IPS-18c (cell line): ENCODE measurements around the gene NXPE3.
"Not testable (repeated sequence)": the region's sequence is repeated elsewhere in the genome, so short reads cannot be mapped to it uniquely, and the experiment has no call there.

Experiments used
- H3K4me3 ChIP-seq: 2 replicates; pipeline ENCODE4 v1.7.0; 2013; ENCODE audit warnings: low read depth, mild to moderate bottlenecking, low read length, moderate library complexity; ENCODE audit not compliant: insufficient read depth
- H3K9me3 ChIP-seq: one replicate; pipeline ENCODE4 v1.6.1; 2013; ENCODE audit warnings: mild to moderate bottlenecking, low read length, moderate library complexity; ENCODE audit not compliant: control insufficient read depth, insufficient read depth

NXPE3 gene

DNA sequence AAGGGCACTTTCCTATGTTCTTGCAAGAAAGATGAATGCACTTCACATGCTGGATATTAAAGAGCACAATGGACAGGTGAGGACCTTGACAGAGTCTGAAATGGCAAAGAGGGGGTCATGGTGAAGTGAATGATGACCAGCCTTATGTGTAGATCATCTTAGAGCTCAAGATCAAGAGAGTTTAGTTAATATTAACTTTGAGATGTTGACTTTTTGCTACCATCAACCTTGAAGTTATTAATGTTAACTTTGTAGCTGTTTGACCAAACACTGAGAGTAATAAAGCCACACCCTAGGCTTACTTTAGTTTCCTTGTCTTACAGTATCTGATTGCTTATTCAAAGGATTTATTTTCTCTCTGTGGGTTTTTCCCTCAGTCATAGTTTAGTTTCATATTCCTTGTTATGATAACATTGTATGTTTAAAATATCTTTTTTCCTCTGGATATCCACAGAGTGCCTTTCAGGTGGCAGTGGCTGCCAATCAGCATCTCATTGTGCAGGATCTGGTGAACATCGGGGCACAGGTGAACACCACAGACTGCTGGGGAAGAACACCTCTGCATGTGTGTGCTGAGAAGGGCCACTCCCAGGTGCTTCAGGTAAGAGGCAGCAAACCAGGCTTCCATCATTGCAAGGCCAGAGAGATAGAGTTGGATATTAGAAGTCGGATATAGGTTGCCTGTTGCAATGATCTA lies 75.7 kb downstream of the NXPE3 start:
- Histone ChIP-seq H3K4me3 (no peak overlapping the region), H3K9me3 (no peaks in the 10 kb centered on the region)

DNA sequence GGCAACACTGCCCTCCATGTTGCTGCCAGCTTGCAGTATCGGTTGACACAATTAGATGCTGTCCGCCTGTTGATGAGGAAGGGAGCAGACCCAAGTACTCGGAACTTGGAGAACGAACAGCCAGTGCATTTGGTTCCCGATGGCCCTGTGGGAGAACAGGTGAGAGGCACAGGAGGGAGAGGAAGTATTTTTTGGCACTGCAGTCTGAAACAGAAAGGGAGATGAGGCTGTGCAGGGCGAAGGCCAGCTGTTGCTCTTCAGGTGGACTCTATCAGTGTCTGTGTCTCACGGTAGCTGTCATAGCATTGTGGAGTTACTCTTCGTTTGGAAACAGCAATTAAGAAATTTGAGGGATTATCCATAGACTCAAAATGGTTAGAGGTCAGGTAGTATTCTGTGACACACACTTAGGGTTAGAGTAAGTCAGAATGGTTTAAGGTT lies 78.3 kb downstream of the NXPE3 start:
- Histone ChIP-seq H3K9me3 (no peaks in the 10 kb centered on the region), H3K4me3 (no peak overlapping the region)

DNA sequence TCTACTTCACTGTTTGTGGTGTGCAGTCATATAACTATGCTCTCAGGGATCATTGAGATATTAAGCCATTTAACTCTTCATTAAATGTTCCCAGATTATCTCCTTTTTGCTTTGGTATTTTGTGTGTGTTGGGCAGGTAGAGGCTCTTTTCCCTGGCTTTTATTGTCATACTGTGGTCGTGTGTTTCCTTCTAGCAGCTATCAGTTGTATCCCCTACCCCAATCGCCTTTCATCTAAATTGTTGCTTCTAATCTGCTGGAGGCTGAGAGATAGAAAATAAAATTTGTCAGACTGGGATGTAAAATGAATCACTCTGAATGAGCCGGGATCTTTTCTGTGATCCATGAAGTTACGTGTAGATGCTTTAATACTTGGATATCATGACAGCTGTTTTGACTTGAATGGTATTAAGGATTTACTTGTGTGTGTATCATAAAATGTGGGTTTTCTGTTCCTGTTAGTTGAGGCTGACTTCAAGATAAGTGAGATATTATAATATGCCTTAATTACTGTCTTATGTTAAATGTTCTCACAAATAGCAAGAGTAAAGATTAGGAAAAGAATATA lies 79.5 kb downstream of the NXPE3 start:
- Histone ChIP-seq H3K4me3 (no peak overlapping the region), H3K9me3 (no peaks in the 10 kb centered on the region)

DNA sequence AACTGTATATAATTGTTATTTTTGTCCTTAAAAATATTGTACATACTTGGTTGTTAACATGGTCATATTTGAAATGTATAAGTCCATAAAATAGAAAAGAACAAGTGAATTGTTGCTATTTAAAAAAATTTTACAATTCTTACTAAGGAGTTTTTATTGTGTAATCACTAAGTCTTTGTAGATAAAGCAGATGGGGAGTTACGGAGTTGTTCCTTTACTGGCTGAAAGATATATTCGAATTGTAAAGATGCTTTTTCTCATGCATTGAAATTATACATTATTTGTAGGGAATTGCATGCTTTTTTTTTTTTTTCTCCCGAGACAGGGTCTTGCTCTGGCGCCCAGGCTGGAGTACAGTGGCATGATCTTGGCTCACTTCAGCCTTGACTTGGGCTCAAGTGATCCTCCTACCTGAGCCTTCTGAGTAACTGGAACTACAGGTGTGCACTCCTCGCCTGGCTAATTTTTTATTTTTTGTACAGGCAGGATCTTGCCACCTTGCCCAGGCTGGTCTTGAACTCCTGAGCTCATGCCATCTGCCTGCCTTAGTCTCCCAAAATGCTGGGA lies 81.0 kb downstream of the NXPE3 start:
- Histone ChIP-seq H3K9me3 (no peaks in the 10 kb centered on the region), H3K4me3 (no peak overlapping the region)

DNA sequence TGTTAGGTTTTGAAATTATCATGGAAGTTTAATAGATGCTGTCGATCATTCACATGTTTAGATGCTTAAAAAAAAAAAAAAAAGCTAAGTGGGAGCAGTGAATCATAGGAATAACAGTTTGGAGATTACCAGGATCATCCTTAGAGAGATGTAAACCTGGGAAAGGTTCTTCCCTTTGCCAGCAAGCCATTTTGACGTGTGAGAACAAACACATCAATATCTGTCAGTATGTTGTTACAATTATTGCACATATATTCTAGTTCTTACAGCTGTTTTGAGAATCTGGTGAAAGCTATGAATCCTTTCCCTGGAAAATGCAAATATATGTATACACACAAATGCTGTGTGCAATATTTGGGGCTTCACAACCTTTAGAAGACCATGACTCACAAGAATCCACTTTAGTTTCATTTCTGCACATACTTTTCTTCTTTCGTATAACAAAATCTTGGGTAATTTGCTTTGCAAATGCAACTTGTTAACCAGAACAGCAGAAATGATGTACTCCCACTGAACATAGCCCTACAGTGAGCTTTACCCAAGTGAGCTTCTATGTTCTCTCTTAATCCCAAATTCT lies 82.3 kb downstream of the NXPE3 start:
- Histone ChIP-seq H3K4me3 (no peak overlapping the region), H3K9me3 (no peaks in the 10 kb centered on the region)

DNA sequence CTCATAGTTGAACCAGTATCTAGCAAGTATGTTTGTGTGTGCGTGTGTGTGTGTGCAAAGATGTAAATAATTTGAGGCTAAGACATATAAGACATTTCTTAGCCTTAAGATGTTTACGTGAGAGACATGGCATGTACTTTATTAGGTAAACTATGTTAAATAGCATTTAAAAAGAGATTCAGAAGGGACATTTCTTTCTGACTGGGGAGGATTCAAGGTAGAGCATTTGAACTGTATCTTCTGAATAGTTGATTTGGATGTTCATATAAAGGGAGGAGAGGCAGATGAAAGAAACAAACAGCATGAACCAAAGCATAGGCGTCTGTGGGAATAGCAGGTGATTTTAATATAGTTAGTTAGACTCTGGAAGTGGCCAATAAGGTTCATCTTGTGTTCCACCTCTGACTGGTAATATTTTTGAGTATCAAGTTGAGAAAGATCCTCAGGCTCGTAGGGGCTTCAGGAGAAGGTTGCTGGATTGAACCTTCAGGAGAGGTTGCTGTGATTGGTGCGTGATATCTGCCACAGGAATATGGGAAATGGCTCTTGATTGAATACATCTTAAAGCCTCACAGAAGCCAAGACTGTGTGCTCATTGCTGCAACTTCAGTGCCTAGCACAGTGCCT lies 82.9 kb downstream of the NXPE3 start:
- no peak overlapping the region for H3K4me3 ChIP-seq
- H3K9me3 ChIP-seq, result no peaks in the 10 kb centered on the region

DNA sequence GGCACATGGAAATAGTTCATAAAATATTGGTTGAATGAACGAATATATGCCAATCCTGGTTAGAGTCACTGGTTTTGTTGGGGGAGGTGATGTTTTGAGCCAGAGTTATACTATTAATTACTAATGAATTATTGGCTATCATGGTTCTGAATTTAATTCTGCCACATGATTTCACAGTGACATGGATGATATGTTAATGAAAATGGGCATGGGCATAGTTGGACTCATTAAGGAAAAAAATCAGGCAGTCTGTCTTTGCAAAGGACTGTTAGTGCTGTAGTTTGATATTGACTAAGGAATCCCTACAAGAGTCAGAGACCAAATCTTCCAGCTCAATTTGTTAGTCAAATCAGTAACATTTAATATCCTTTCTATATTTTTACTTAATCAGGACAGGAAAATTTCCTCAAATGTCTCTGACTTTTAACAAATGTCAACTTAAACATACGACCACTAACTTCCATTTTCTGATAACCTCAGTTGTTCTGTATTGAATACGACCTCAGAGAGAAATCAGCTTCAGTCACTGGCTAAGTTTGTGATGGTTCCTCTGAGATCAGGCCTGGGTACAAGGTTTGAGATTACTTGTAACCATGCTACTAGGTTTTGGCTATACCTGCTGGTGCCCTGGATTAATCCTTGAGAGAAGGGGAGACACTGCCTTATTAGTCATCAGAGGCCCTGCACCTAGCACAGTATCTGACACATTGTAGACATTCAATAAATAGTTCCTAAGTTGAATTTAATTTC lies 83.6 kb downstream of the NXPE3 start:
- Histone ChIP-seq H3K9me3 (no peaks in the 10 kb centered on the region), H3K4me3 (no peak overlapping the region)

DNA sequence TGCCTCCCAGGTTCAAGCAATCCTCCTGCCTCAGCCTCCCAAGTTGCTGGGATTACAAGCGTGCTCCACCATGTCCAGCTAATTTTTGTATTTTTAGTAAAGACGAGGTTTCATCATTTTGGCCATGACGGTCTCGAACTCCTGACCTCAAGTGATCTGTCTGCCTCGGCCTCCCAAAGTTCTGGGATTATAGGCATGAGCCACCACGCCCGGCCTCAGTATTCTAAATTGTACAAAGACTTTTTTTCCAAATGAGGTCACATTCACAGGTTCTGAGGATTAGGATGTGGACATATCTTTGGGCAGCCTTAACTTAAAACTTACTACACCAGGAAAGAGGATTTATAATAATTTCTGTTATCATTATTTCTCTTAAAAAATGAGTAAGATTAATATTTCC lies 85.9 kb downstream of the NXPE3 start:
- not testable (repeated sequence) for H3K9me3 ChIP-seq, H3K4me3 ChIP-seq

DNA sequence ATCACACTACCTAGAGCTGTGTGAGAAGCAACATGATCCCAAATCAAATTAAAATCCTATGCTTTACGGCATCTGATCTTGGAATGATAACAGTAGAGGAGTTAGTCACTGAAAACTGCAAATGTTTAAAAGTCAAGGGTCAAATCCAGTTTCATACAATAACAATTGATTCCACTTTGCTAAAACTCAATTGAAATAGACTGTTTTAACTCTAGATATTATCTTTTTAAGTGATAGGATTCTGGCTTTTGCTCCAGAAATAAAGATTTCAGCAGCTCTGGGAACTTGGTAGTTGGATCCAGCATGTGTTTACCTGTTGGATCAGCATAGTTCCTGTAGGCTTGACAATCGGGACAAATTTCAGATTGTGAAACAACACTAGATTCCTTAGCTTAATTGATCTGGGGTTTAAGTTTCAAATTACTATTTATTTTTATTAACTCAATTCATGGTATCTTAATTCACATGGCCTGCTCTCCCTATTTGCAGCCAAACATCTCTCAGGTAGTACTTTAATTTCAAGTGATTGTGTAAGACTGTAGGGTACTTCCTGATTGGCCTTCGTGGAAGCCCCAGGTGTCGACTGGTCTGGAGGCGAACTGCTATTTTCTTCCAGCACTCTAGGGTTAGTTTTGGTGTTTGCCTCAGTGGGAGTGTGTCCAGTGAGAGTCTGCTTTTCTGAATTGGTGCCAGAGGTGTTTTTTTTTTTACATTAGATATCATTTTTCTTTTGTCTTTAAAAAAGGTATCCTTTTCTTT lies 86.9 kb downstream of the NXPE3 start:
- Histone ChIP-seq H3K9me3 (no peaks in the 10 kb centered on the region), H3K4me3 (no peak overlapping the region)

DNA sequence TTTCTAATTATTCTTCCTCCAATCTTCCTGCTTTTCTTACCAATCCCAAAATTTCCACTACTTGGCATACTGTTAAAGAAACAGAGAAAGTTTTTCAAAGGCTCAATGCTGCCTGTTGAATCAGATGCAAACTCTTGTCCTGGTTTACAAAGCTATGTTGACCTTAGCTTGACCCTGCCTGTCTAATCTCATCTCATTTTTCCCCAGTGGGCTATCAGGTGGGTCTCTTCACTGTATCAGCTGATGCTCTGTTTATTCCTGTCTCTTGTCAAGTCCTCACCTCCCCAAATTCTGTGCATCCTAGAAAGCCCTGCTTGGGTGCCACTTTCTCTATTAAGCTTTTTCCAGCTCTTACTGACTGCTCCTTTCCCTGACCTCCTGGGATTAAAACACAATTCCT lies 88.5 kb downstream of the NXPE3 start:
- Histone ChIP-seq H3K4me3 (no peak overlapping the region), H3K9me3 (no peaks in the 10 kb centered on the region)

DNA sequence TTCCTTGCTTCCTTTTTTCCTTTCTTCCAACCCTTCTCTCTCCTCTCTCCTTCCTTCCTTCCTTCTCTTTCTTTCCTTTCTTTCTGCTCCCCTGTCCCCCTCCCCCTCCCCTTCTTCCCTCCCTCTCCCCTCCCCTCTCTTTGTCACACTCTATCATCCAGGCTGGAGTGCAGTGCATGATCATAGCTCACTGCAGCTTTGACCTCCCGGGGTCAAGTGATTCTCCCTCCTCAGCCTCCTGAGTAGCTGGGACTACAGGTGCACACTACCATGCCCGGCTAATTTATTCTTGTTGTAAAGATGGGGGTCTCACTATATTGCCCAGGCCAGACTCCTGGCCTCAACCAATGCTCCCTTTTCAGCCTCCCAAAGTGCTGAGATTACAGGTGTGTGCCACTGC lies 89.0 kb downstream of the NXPE3 start:
- H3K4me3 ChIP-seq, result no peak overlapping the region
- no peaks in the 10 kb centered on the region for H3K9me3 ChIP-seq

DNA sequence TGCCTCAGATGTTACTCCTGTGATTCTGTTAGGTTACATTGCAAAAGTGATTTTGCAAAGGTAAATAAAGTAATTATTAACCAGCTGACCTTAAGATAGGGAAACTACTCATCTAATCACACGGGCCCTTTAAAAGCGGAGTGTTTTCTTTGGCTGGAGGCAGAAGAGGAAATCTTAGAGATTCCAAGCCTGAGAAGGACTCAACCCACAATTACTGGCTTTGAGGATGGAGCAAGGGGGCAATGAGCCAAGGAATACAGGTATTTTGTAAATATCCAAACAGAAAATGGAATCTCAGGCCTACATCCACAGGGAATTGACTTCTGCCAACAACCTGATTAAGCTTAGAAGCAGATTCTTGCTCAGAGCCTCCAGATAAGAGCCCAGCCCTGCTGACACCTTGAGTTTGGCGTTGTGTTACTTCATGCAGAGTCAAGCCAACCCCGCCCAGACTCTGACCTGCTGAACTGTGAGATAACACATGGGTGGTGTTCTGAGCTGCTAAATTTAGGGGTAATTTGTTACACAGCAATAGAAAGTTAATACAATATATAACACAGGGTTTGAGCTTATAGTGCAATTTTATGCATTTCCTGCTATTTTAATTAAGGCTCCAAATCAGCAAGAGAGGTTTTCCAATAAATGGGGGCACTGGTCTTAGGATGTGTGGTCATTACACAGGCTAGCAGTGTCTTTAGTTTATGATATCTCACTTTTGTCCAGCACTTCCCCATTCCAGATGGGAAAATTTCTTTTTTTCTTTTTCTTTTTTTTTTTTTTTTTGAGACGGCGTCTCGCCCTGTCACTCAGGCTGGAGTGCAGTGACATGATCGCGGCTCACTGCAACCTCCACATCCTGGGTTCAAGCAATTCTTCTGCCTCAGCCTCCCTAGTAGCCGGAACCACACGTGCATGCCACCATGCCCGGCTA lies 89.8 kb downstream of the NXPE3 start:
- no peak overlapping the region for H3K4me3 ChIP-seq
- H3K9me3 ChIP-seq, result no peaks in the 10 kb centered on the region

DNA sequence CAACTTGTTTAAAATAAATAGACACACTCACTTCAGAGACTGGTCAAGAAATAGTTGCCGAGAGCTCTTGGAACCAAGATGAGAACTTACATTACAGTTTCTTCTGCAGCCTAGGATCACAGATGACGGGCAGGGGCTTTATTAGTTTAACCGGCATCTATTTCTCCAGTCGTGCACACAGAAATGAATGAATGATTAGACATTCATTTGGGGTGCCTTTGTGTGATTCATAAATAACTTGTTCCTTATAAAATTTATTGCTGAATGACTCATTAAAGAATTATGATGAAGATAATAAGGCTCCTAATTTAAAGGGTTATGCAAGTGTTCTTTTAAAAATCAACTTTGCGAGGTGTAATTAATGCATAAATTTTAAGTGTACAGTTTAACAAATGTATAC lies 91.1 kb downstream of the NXPE3 start:
- H3K9me3 ChIP-seq, result no peaks in the 10 kb centered on the region
- H3K4me3 ChIP-seq, result no peak overlapping the region

DNA sequence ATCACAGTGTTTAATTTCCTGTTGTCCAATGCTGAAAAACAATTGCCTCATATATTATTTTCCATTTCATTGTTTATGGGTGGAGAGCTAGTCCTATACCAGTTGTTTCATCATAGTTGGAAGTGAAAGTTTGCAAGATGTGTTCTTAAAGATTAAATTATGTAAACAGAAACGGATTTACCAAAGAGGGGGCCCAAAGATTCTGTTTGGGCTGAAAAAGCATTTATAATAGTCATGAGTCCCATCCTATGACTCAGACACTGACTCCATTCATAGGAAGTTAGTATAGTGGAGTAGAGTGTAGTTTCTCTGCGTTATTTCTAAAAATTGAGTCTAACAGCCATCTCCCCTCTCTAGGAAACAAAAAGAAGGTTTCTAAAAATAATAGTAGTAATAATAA lies 94.6 kb downstream of the NXPE3 start:
- Histone ChIP-seq H3K4me3 (no peak overlapping the region), H3K9me3 (no peaks in the 10 kb centered on the region)

DNA sequence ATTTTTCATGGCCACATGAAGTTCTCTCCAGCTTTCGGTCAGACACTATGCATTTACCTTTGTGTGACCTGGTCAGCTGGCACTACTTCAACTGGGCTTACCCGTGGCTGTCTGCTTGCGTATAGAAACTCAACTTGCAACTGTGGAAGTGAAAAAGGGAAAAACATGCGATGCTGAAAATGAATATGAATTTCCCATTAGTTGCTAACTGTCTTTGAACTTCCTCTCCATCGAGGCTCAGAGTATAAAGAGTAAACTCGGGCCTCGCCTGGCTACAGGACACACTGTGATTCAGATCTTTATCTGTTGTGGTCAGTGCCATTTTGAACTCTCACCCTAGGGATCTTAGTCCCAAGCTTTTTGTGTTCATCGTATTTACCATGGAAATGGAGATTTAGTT lies 97.1 kb downstream of the NXPE3 start:
- H3K9me3 ChIP-seq, result no peaks in the 10 kb centered on the region
- no peak overlapping the region for H3K4me3 ChIP-seq
